GM12865 (cell line): ENCODE data around the gene CRADD.

Source experiments
- DNase-seq: peaks from one replicate; pipeline ENCODE4 v3.0.0; 2010; ENCODE audit warnings: low read depth
- H3K4me3 ChIP-seq: 2 replicates; pipeline ENCODE4 v1.5.1; 2011; ENCODE audit warnings: mild to moderate bottlenecking, low read depth, low read length, control low read depth
- TF ChIP-seq, protein P1 (sequence below): IDR thresholded peaks from 2 replicates; pipeline ENCODE4 v1.5.1; 2011; ENCODE audit warnings: low read length, control low read depth, low read depth, inconsistent platforms; ENCODE audit not compliant: insufficient read depth; ENCODE audit errors: missing control alignments

The CRADD gene

GRCh38 chr12:93746572-93747168, 69.5 kb downstream of the CRADD start:
- DNase-seq, result no peak
- H3K4me3 ChIP-seq, result no peak overlapping the region
- TF ChIP-seq, protein P1, sequence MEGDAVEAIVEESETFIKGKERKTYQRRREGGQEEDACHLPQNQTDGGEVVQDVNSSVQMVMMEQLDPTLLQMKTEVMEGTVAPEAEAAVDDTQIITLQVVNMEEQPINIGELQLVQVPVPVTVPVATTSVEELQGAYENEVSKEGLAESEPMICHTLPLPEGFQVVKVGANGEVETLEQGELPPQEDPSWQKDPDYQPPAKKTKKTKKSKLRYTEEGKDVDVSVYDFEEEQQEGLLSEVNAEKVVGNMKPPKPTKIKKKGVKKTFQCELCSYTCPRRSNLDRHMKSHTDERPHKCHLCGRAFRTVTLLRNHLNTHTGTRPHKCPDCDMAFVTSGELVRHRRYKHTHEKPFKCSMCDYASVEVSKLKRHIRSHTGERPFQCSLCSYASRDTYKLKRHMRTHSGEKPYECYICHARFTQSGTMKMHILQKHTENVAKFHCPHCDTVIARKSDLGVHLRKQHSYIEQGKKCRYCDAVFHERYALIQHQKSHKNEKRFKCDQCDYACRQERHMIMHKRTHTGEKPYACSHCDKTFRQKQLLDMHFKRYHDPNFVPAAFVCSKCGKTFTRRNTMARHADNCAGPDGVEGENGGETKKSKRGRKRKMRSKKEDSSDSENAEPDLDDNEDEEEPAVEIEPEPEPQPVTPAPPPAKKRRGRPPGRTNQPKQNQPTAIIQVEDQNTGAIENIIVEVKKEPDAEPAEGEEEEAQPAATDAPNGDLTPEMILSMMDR, result no peak

DNA sequence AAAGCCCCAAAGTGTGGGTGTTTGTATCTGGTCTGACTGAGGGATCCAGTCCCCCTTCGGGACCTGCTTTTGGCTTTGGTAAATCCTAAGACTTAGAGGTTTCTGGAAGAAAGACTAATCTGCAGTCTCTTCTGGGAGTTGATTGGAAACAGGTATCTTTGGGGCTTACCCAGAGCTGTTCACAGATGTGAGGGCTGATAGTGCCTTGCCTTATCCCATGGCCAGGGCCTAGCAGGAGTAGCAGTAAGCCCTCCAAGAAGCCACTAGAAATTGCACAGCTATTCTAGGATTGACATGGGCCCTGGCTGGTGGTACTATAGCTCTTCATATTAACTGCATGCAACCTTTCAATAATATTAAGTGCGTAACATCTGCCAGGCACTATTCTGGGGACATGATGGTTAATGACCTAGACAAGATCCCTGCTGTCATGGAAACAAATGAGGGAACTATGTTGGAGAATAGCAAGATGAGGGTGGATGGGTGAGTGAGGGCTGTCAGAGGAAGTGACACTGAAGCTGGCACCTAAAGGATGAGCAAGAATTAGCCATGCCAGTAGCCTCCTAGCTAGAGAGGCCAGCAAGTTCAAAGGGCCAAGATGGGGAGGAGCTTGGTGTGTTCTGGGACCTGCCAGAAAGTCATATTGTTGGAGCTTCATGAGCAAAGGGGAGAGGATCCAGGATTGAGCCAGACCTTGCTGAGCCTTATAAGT, 71.7 kb downstream of the CRADD start:
- no peak for DNase-seq
- TF ChIP-seq, protein P1, result no peak
- no peak overlapping the region for H3K4me3 ChIP-seq

GRCh38 chr12:93749515-93749914, 72.3 kb downstream of the CRADD start:
- no peak overlapping the region for H3K4me3 ChIP-seq
- TF ChIP-seq, protein P1, result no peak
- DNase-seq, result no peak

DNA sequence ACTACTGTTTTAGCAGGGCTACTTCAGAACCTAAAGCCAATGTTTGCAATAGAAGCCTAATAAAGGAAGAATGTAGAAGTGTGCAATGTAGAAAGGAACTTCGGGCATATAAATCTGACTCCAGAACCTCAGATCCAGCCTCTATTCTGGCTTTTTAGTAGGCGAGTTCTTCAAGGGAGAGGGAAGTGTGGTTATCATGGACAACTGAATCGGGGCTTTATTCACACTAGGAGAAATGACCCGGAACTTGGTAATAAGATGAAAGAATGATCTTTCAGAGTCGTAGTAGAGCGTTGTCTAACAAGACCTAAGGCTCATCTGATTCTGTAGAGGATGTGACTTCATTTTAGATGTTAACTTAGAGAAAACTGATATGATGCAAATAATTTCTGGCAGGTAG, 72.9 kb downstream of the CRADD start:
- TF ChIP-seq, protein P1, result no peak
- no peak overlapping the region for H3K4me3 ChIP-seq
- DNase-seq, result no peak

- no peak for DNase-seq
- TF ChIP-seq, protein P1, result no peak
These were observed 74.9 kb downstream of the CRADD start for GRCh38 chr12:93751864-93752610.

DNA sequence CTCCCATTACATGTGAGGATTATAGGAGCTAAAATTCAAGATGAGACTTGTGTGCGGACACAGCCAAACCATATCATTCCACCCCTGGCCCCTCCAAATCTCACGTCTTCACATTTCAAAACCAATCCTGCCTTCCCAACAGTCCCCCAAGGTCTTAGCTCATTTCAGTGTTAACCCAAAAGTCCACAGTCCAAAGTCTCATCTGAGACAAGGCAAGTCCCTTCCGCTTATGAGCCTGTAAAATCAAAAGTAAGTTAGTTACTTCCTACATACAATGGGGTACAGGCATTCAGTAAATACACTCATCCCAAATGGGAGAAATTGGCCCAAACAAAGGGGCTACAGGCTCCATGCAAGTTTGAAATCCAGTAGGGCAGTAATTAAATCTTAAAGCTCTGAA, 76.1 kb downstream of the CRADD start:
- no peak for DNase-seq
- H3K4me3 ChIP-seq, result no peak overlapping the region
- TF ChIP-seq, protein P1, result no peak

More at GRCh38 chr12:93751864-93752610, 74.9 kb downstream of the CRADD start:
- H3K4me3 ChIP-seq, result no peak overlapping the region
